Lung (tissue), 12 donors: ENCODE measurements around the gene VTA1. TPM values are rescaled to one million over a fixed set of nuclear protein-coding genes. Genes with fewer than 3 reads are reported as not detected.

Experiments used
- ATAC-seq: fragments of 200-7000 bp; cut with Tn5 transposase; one replicate; pipeline ENCODE4 v1.9.1; 2020; ENCODE audit warnings: moderate number of reproducible peaks; ENCODE audit not compliant: insufficient read depth, low FRiP score
- DNase-seq, 3 donors: peaks; one replicate each; pipeline ENCODE4 v3.0.0-alpha.2; 2013 to 2017
- H3K27ac ChIP-seq, 2 donors: one replicate each; pipeline ENCODE4 v1.5.1; 2013; ENCODE audit warnings: mild to moderate bottlenecking in 2 of 2, moderate library complexity in 2 of 2, control low read depth in 1 of 2, inconsistent platforms in 1 of 2, low read depth in 1 of 2, low read length in 1 of 2
- H3K27me3 ChIP-seq, 3 donors: one replicate each; pipeline ENCODE4 v1.5.1; 2013; ENCODE audit warnings: low read length in 2 of 3; ENCODE audit not compliant: control insufficient read depth in 3 of 3, insufficient read depth in 3 of 3
- H3K36me3 ChIP-seq, 4 donors: one replicate each; pipeline ENCODE4 v1.5.1; 2013; ENCODE audit warnings: low read length in 4 of 4, mild to moderate bottlenecking in 1 of 4, moderate library complexity in 1 of 4; ENCODE audit not compliant: control insufficient read depth in 4 of 4, insufficient read depth in 4 of 4
- H3K4me1 ChIP-seq, 5 donors: one replicate each; pipeline ENCODE4 v1.5.1; 2013; ENCODE audit warnings: low read length in 5 of 5, mild to moderate bottlenecking in 2 of 5, moderate library complexity in 1 of 5; ENCODE audit not compliant: control insufficient read depth in 5 of 5, insufficient read depth in 5 of 5
- H3K4me3 ChIP-seq: one replicate; pipeline ENCODE4 v1.5.1; 2013; ENCODE audit warnings: mild to moderate bottlenecking, control low read depth, moderate library complexity
- H3K9ac ChIP-seq, 2 donors: one replicate each; pipeline ENCODE4 v1.5.1; 2013; ENCODE audit warnings: low read length in 2 of 2, control low read depth in 1 of 2; ENCODE audit not compliant: insufficient read depth in 1 of 2
- H3K9me3 ChIP-seq, 4 donors: one replicate each; pipeline ENCODE4 v1.5.1; 2013; ENCODE audit warnings: low read length in 3 of 4, mild to moderate bottlenecking in 1 of 4, moderate library complexity in 1 of 4; ENCODE audit not compliant: control insufficient read depth in 4 of 4, insufficient read depth in 3 of 4
- WGBS, 2 donors: extraction: QIAGEN DNeasy Blood & Tissue Kit; methylation state at CpG; one replicate each; pipeline ENCODE4 v1.1.7; 2013; 5-methylcytosine and 5-hydroxymethylcytosine counted together
- polyA plus RNA-seq, 2 donors: library from polyadenylated mRNA; stranded (reverse); fragments of 200-250 nt; gene quantifications; one replicate each; pipeline ENCODE4 v1.2.1, GENCODE V29; 2013
- total RNA-seq, 2 donors: library from RNA; depleted of rRNA in 1 of 2; stranded (reverse); fragments of >200 nt in 1 of 2; gene quantifications; one replicate each; pipeline ENCODE4 v1.2.1, GENCODE V29; 2014 to 2021
- TF ChIP-seq, protein P1 (sequence below): IDR thresholded peaks from 2 replicates; pipeline ENCODE4 v1.5.1; 2012; ENCODE audit warnings: mild to moderate bottlenecking; ENCODE audit errors: control extremely low read depth, extremely low read depth
- donor health status: control.
- donor health status: control.
- donor health status: Bipolar disorder and iron deficiency.
- donor health status: healthy.
- donor health status: DM: yes; HTN: yes; CAD: no.

VTA1 gene
- total and polyA plus RNA-seq, 4 donors: 15.2 to 61.9 (median 29.3) TPM

DNA sequence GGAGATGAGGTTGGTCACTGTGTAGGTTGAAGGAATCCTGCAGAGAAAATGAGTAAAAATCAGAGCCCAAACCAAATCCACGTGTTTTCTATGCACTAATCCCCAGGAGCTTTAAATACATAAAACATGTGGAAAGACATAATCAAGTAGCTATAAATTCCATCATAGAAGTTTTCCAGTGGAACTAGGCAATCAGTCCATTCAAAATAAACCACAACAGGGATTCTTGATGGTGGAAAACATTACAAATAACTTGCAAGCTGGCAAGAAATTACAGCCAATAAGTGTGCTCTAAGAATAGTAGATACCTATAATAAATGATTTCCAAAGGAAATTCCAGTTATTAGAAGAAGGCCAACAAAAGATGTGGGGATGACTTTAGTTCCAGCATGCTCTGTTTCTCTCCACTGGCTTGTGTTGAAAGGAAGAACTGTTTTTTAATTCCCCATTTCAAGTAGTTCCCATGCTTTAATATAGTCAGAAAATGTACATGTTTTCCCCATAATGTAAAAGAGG is 104.9 kb downstream of the VTA1 start:
- H3K27me3 ChIP-seq: no peaks in the 10 kb centered on the region
- H3K4me3 ChIP-seq: no peak overlapping the region
- no peaks in the 10 kb centered on the region for H3K9me3 ChIP-seq
- ATAC-seq: no peak
- WGBS, 2 donors: 47 to 86% methylated on average over 1 of the region's 1 CpG
- no peak overlapping the region for H3K9ac ChIP-seq
- H3K27ac ChIP-seq: no peak overlapping the region
- H3K4me1 ChIP-seq: no peaks in the 10 kb centered on the region
- DNase-seq: no peak
- no peaks in the 10 kb centered on the region for H3K36me3 ChIP-seq
- TF ChIP-seq, protein P1, sequence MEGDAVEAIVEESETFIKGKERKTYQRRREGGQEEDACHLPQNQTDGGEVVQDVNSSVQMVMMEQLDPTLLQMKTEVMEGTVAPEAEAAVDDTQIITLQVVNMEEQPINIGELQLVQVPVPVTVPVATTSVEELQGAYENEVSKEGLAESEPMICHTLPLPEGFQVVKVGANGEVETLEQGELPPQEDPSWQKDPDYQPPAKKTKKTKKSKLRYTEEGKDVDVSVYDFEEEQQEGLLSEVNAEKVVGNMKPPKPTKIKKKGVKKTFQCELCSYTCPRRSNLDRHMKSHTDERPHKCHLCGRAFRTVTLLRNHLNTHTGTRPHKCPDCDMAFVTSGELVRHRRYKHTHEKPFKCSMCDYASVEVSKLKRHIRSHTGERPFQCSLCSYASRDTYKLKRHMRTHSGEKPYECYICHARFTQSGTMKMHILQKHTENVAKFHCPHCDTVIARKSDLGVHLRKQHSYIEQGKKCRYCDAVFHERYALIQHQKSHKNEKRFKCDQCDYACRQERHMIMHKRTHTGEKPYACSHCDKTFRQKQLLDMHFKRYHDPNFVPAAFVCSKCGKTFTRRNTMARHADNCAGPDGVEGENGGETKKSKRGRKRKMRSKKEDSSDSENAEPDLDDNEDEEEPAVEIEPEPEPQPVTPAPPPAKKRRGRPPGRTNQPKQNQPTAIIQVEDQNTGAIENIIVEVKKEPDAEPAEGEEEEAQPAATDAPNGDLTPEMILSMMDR: no peak

DNA sequence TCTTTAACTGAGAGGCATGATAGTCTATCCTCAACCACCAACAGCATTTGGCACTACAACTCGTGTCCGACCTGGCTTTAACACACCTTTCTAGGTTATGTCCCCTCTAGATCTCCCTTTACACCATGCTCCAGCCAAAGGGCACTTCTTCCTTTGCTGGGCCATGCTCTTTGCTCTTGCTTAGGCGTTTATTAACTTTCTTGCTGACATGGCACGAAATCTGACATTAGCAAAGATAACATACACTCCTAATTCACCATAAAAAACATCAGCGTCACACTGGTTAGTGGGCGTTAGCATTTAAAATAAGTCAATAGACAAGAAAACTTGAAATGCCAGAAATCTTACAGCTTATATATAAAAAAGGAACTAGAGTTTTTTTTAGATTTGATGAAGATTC is 107.5 kb downstream of the VTA1 start:
- H3K27ac ChIP-seq: no peak overlapping the region
- no peaks in the 10 kb centered on the region for H3K27me3 ChIP-seq
- no peak overlapping the region for H3K9ac ChIP-seq
- ATAC-seq: no peak
- TF ChIP-seq, protein P1: no peak
- WGBS, 2 donors: 86 to 91% methylated on average over 6 of the region's 6 CpGs
- H3K4me1 ChIP-seq: no peaks in the 10 kb centered on the region
- no peaks in the 10 kb centered on the region for H3K9me3 ChIP-seq
- DNase-seq: no peak
- H3K36me3 ChIP-seq: no peaks in the 10 kb centered on the region
- no peak overlapping the region for H3K4me3 ChIP-seq

DNA sequence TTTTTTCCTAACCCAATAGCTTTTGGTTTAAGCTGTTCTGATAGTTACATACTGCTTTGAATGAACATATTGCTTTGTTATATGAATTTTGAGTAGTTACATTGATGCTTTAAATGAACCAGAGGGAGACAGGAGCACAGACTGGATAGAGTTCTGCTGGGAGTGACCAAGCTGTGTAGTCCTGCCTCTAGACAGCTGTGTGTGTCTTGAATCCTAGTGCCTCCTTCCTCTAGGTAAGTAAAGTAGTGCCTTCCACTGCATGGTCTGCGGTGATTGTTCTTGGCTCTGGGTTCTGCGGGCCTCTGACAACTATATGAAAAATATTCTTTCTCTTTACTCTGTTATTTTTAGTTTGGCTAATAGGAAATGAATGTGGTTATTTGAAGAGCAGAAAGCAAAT is 108.7 kb downstream of the VTA1 start:
- 12 to 21% methylated on average over 2 of the region's 2 CpGs for WGBS, 2 donors
- H3K27me3 ChIP-seq: no peaks in the 10 kb centered on the region
- H3K27ac ChIP-seq: no peak overlapping the region
- DNase-seq (no peak), ATAC-seq (no peak)
- H3K4me1 ChIP-seq: no peaks in the 10 kb centered on the region
- TF ChIP-seq, protein P1: no peak
- no peak overlapping the region for H3K4me3 ChIP-seq
- no peaks in the 10 kb centered on the region for H3K36me3 ChIP-seq
- no peak overlapping the region for H3K9ac ChIP-seq
- H3K9me3 ChIP-seq: no peaks in the 10 kb centered on the region

DNA sequence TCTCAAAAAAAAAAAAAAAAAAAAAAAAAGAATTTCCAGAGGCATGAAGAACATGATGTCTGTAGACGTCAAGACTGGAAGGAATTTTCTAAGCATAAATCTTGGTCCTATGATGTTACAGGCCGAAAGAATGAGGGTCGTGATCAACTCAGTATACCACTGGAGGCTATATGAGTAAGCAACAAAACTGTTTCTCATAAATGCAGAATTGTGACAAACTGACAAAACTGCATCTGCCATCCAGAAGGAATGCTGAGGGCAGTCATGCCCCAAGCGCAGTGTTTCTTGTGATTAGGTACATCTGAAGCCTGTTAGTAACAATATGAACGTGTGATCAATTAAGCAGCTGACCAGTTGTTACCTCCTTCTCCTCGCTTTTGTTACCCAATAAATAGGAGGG is 111.2 kb downstream of the VTA1 start:
- DNase-seq: no peak
- H3K9ac ChIP-seq: no peak overlapping the region
- TF ChIP-seq, protein P1: no peak
- 93 to 94% methylated on average over 6 of the region's 6 CpGs for WGBS, 2 donors
- H3K27me3 ChIP-seq: no peaks in the 10 kb centered on the region
- no peaks in the 10 kb centered on the region for H3K9me3 ChIP-seq
- no peak overlapping the region for H3K4me3 ChIP-seq
- ATAC-seq: no peak
- H3K4me1 ChIP-seq: no peaks in the 10 kb centered on the region
- H3K27ac ChIP-seq: no peak overlapping the region
- H3K36me3 ChIP-seq: no peaks in the 10 kb centered on the region
